KBM-7 (cell line): ENCODE data around the gene CCL15.
"Not testable (repeated sequence)": the region's sequence is repeated elsewhere in the genome, so short reads cannot be mapped to it uniquely, and the experiment has no call there.

Experiments used
- DNase-seq: peaks from one replicate; pipeline ENCODE4 v3.0.0-alpha.2; 2015
- in situ Hi-C: fragments of 300-500 bp; cut with MboI; formaldehyde crosslinking; loops from 2 replicates; pipeline ENCODE4 v1.14.3; 2020; ENCODE audit warnings: low sequenced_read_pairs, low pct_unique_long_range_greater_than_20kb, mixed read lengths

The CCL15 gene, protein sequence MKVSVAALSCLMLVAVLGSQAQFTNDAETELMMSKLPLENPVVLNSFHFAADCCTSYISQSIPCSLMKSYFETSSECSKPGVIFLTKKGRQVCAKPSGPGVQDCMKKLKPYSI

DNA sequence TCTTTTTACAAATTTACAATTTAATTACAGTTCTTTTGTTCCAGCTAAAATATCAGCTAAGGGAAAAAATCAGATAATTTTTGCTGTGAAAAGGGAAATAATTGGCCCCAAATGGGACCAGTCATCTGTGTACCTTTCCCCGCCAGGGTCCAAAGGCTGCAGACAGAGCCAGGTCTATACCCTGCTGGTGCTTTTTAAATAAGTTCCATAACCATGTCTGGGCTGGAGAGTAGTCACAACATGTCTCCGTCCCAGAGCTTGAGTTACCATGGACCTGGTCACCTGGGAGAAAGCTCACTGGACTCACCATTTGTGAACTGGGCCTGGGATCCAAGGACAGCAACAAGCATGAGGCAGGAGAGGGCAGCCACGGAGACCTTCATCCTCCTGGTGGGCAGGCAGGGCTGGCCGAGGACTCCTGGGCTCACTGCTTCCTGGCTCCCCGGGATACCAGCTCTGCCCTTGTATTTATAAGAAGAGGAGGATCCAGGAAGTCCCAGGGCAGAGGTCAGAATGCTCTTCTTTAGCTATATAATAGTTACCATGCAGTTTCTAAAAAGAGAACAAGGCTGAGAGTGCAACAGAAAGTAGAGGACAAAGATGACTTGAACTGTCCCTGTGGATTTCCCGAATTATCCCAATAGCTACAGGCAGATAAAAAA is at the start of gene CCL15:
Gene CCL15, minus strand, starts transcription at position 444 of the 662 bp plus-strand sequence. Its CDS starts 61 bp downstream, at position 383.
- in situ Hi-C loops = no loop called here
- DNase-seq = no peak

- no peak for DNase-seq
- in situ Hi-C loops = no loop called here
Observed at GRCh38 chr17:36049643-36050042, 48.3 kb upstream of the CCL15 start.

GRCh38 chr17:36048066-36048465 is 46.7 kb upstream of the CCL15 start:
- in situ Hi-C loops = no loop called here

GRCh38 chr17:36036235-36036634 is 34.9 kb upstream of the CCL15 start:
- peak; percentile 82 for DNase-seq
- in situ Hi-C loops = no loop called here

More at GRCh38 chr17:36048066-36048465, 46.7 kb upstream of the CCL15 start:
- DNase-seq = no peak

DNA sequence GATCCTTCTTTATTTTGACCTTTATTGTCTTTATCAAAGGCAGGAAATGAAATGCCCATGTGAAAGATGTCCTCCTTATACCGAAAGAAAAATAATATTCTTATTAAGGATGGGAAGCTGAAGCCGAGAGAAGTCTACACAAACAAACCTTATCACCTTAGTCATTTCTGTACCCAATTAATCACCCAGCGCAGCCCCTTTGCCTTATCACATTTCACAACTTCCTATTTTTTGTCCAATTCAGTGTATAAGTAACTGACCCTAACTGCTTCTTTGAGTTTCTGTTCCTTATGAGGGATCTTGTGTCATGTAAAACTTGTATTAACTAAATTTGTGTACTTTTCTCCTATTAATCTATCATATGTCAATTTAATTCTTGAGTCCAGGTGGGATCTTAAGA is 32.8 kb upstream of the CCL15 start:
- peak; percentile 60 for DNase-seq
- in situ Hi-C loops = no loop called here

GRCh38 chr17:36030956-36031355 is 29.6 kb upstream of the CCL15 start:
- in situ Hi-C loops = no loop called here
- no peak for DNase-seq

DNA sequence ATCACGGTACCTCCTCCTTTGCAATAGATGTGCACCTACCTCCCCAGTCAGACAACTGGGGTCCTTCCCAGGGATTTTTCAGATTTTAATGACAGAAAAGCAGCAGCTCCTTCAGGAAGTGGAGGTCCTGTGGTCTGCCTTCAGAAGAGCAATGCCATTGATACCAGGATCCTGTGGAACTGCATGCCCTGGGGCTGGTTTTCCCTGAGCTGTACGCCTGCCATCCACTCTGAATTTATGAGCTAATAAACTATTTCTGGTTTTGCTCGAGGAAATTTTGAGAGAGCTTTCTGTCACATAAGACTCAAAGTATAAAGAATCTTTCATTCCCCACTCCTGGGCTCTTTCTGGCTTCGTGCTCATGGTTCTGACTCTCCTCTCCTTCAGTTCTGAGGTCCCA is 26.4 kb upstream of the CCL15 start:
- DNase-seq = no peak

GRCh38 chr17:36024106-36024869 is 22.9 kb upstream of the CCL15 start:
- no peak for DNase-seq
- in situ Hi-C loops = no loop called here

More for the DNA sequence above, 26.4 kb upstream of the CCL15 start:
- in situ Hi-C loops = no loop called here

DNA sequence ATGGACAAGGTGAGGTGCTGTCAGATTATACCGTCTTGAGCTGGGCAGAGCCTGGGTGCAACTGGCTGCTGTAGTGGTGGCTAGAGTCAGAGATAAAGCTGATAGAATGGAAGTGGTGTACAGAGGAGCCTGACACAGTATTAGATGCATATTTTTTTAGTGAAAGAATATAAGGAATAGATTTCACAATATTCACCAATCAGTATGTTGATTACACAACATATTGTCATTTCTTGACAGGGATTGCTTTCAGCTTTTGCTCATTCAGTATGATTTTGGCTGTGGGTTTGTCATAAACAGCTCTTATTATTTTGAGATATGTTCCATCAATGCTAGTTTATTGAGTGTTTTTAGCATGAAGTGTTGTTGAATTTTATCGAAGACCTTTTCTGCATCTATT is 18.1 kb upstream of the CCL15 start:
- no peak for DNase-seq
- in situ Hi-C loops = no loop called here

- in situ Hi-C loops = no loop called here
- DNase-seq = peak; percentile 20
Observed at GRCh38 chr17:36017799-36018198, 16.4 kb upstream of the CCL15 start, which contains the start of gene CCL23. Gene CCL23, minus strand, starts transcription at chr17:36017972. Its CDS starts 75 bp downstream, at chr17:36017897.

DNA sequence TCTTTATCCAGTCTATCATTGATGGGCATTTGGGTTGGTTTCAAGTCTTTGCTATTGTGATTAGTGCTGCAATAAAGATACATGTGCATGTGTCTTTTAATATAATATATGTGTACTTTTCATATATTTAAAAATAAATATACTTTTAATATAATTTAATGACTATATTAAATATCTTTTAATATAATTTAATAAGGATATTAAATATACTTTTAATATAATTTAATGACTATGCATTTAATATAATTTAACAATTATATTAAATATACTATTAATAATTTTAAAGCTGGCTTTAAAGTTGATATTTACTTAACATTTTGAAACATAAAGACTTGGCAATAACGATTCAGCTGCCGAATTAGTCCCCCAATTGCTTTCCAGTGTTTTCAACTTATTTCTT is 15.2 kb upstream of the CCL15 start:
- in situ Hi-C loops = no loop called here
- DNase-seq = no peak

DNA sequence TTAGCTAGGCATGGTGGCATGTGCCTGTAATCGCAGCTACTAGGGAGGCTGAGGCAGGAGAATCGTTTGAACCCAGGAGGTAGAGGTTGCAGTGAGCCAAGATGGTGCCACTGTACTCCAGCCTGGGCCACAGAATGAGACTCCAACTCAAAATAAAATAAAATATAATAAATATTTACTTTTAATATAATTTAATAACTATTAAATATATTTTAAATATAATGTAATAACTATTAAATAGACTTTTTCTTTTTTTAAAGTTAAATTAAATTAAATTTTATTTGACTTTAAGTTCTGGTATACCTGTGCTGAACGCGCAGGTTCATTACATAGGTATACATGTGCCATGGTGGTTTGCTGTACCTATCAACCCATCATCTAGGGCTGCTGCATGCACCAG is 14.5 kb upstream of the CCL15 start:
- in situ Hi-C loops, DNase-seq: not testable (repeated sequence)

GRCh38 chr17:36014946-36015345 is 13.6 kb upstream of the CCL15 start:
- in situ Hi-C loops = no loop called here
- DNase-seq = no peak

DNA sequence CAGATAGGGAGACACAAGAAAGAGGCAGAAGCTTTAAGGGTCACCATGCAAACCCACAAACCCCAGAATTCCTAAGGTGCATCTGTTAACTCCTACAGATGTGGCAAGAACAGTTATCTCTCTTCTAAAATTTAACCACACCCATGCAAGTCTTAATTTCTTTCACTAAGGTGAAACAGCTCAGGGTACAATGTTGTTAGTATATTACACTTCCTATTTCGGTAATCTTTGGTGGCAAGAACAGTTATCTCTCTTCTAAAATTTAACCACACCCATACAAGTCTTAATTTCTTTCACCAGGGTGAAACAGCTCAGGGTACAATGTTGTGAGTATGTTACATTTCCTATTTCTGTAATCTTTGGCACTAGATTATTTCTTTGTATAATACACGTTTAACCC is 9.8 kb upstream of the CCL15 start:
- no peak for DNase-seq
- in situ Hi-C loops = no loop called here

GRCh38 chr17:36008998-36009665 is 7.8 kb upstream of the CCL15 start:
- in situ Hi-C loops = no loop called here
- peak; percentile 56 for DNase-seq

DNA sequence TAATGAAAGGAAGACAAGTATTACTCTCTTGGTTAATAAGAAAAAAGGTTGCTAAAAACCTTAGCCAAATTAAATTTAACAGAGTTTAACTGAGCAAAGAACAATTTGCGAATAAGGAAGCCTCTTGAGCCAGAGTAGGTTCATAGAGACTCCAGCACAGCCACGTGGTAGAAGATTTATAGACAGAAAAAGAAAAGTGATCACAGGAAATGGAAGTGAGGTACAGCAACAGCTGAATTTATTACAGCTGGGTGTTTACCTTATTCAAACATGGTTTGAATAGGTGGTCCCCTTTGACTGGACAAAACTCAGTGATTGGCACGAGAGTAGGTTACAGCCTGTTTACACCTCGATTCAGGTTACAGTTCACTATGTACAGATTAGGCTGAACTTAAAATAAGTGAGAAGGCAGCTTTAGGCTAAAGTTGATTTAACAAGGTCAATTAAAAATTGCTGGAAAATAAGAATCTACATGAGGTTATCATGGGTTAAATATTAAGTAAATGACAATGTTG is 3.3 kb upstream of the CCL15 start:
- DNase-seq = no peak

GRCh38 chr17:36002631-36003030 is 1.3 kb upstream of the CCL15 start:
- in situ Hi-C loops = no loop called here
- DNase-seq = no peak

More for the DNA sequence above, 3.3 kb upstream of the CCL15 start:
- in situ Hi-C loops = no loop called here

- no peak for DNase-seq
- in situ Hi-C loops = no loop called here
Observed at GRCh38 chr17:36001862-36002603, 680 bp upstream of the CCL15 start.

GRCh38 chr17:36000732-36001109 is 632 bp downstream of the CCL15 start:
- DNase-seq = no peak
- in situ Hi-C loops = no loop called here
